ENCODE results near the gene RAB33A.

GRCh38 chrX:130167040-130167439, 4.7 kb upstream of the RAB33A start:
- TF ChIP-seq CTCF (IDR thresholded peaks at IDR 0.05): no peak
- no peak for TF ChIP-seq POLR2A (IDR thresholded peaks at IDR 0.05)
